ENCODE results near the gene UNC5C.

The UNC5C gene

DNA sequence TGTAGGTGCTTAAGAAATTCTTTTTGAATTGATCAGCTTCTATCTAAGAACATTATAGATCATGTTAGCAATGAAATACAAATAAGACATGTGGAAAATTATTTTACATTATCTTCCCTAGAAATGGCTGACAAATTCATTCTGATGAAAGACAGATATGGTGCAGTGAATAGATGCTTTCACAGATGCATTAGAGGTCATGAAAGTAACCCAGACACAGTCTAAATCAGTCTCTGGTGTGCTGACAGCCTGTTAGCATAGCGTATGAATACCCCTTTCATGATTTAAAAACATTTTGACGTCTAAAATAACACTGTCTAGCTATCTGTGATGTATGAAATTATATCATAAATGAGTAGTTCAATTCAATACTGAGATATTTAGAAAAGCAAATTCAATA is 180.9 kb downstream of the UNC5C start:
- TF ChIP-seq, protein P1, sequence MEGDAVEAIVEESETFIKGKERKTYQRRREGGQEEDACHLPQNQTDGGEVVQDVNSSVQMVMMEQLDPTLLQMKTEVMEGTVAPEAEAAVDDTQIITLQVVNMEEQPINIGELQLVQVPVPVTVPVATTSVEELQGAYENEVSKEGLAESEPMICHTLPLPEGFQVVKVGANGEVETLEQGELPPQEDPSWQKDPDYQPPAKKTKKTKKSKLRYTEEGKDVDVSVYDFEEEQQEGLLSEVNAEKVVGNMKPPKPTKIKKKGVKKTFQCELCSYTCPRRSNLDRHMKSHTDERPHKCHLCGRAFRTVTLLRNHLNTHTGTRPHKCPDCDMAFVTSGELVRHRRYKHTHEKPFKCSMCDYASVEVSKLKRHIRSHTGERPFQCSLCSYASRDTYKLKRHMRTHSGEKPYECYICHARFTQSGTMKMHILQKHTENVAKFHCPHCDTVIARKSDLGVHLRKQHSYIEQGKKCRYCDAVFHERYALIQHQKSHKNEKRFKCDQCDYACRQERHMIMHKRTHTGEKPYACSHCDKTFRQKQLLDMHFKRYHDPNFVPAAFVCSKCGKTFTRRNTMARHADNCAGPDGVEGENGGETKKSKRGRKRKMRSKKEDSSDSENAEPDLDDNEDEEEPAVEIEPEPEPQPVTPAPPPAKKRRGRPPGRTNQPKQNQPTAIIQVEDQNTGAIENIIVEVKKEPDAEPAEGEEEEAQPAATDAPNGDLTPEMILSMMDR (IDR thresholded peaks at IDR 0.05; ENCODE audit: low read depth, low read length): no peak
- H3K4me3 ChIP-seq (ENCODE audit: low read depth, low read length): no peak overlapping the region

DNA sequence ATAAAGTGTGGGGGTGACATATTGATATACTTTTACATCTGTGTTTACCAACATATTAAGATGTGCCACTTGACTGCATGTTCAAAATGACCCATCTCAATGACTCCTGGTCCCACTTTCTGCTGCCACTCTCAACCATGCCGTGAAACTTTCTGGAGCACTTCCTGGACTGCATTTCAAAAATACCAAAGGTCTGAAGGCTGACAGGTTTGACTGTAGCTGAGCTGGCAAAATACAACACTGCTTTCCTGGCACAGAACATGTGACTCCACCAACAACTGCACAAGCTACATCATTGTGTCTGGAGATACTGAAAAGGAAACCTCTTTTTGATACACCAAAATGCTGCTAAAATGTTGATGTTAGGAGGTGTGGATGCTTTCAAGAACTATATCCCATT is 184.8 kb downstream of the UNC5C start:
- TF ChIP-seq, protein P1 (IDR thresholded peaks at IDR 0.05; ENCODE audit: low read depth, low read length): no peak

DNA sequence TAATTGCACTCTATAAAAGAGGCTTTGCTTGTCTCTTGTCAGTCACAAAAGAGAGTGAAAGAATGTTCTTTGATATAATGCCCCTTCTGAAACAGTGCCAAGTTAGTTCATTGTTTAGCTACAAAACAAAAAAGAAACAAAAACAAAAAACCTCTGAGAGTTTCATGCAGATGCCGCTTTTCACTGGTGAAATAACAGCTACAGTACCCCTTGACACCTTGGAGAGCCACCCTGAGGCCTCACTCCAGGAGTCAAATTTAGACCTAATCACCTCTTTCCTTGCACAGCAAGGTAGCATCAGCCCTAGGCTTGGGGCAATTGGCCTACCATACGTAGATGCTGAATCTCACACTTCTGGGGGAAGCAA is 185.2 kb downstream of the UNC5C start:
- TF ChIP-seq, protein P1 (IDR thresholded peaks at IDR 0.05; ENCODE audit: low read depth, low read length): no peak
- H3K4me3 ChIP-seq (ENCODE audit: low read depth, low read length): no peak overlapping the region

More for the DNA sequence above, 184.8 kb downstream of the UNC5C start:
- H3K4me3 ChIP-seq (ENCODE audit: low read depth, low read length): no peak overlapping the region

DNA sequence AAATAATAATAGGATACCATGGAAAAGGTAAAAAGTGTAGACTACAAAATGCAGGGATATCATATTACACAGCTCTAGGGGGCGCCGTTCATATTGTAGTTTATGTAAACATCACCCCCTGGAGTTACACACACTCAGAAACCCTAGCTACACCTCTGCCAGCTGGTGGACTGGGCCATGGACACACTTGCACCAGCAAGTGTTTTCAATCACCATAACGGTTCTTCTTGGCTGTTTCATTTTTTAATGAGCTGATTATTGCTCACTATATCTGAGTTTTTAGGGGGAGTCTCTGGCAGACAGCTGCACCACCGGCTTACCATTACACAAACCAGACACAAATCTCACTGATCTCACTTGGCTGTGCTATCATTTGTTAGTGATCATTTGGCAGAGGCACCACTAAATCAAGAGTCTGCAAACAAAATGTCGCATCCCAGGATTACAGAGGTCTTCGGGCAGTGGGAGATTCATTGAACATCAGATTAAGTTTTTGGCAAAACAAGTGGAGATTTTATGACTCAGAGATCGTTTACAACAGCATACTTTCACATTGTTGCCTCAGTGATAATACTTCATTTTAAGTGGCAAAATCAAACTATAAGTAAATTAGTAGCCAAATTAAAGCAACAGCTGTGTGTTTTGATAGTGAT is 185.7 kb downstream of the UNC5C start:
- no peak overlapping the region for H3K4me3 ChIP-seq (ENCODE audit: low read depth, low read length)
- TF ChIP-seq, protein P1 (IDR thresholded peaks at IDR 0.05; ENCODE audit: low read depth, low read length): no peak

DNA sequence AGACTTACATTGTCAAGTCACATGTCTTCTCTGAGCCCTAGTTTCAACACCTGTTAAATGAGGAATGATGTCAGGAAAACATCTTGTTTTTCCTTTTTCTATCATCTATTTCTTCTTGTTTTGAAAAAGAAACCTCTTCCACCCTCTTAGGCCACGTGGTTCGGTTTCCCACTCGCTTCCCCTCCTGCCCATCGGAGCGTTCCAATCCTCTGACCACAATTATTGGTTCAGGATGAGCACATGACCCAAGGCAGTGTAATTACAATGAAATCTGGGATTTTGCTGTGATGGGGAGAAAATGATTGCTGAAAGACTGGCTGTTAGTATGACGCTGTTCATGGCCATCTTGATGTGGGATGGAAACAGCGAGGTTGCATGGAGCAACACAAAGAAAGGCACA is 186.7 kb downstream of the UNC5C start:
- TF ChIP-seq, protein P1 (IDR thresholded peaks at IDR 0.05; ENCODE audit: low read depth, low read length): no peak
- H3K4me3 ChIP-seq (ENCODE audit: low read depth, low read length): no peak overlapping the region

DNA sequence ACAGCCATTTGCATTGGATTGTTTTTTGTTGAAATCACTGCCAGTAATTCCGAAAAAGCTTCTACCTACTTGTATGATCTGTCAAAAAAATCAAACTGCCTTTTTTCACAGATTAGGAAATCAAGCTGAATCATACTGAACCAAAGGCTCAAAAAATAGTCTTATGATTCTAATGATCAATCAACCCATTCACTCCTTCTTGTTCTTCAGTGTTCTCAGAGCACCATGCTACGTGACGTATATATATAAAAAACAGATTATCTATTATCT is 187.1 kb downstream of the UNC5C start:
- TF ChIP-seq, protein P1 (IDR thresholded peaks at IDR 0.05; ENCODE audit: low read depth, low read length): no peak

DNA sequence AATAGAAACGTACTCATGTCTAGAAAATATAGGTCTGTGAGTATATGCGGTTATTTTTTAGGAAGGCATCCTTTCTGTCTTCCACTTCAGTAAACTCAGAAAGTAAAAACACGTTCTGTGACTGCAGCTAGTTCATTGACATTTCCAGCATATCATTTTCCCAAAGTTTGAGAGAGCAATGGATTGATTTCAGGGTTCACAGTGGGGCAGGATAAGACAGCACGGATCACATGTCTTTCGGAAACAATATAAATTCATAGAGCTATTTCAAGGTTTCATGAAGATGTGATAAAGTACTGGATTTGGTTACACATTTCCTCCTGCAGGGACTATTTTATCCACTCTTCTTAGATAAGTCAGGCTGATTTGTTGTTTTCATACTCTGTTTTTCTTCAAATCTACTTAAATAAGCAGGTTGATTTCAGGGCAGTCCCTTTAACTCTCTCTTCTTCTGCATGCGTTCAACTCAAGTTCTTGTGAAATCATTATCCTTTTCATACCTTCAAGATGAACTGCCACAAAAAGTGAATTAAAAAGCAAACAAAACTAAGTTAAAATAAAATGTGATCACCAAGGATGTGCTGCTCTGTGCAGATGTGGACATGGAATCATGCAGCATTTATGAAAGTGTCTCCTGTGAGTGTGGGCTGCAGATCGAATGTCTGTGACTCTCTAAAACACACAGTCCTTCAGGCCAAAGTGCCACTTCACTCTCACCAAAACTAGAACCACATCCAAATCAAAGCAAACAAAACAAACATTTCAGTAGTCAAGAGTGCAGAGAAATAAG is 187.7 kb downstream of the UNC5C start:
- H3K4me3 ChIP-seq (ENCODE audit: low read depth, low read length): no peak overlapping the region
- TF ChIP-seq, protein P1 (IDR thresholded peaks at IDR 0.05; ENCODE audit: low read depth, low read length): no peak

More for the DNA sequence above, 187.1 kb downstream of the UNC5C start:
- no peak overlapping the region for H3K4me3 ChIP-seq (ENCODE audit: low read depth, low read length)
